ENCODE data around the gene CORO2B.
"Not testable (repeated sequence)": the region's sequence is repeated elsewhere in the genome, so short reads cannot be mapped to it uniquely, and the experiment has no call there.

CORO2B gene

GRCh38 chr15:68678746-68679145, 100.0 kb downstream of the CORO2B start:
- H3K4me3 ChIP-seq (replicated peaks; ENCODE audit: insufficient read depth, low read length): no peak overlapping the region
- no peak for DNase-seq (ENCODE audit: low read depth in 1 of 2, low spot score in 1 of 2)
- TF ChIP-seq REST (IDR thresholded peaks at IDR 0.05; ENCODE audit: insufficient replicate concordance, low read depth) (no peak), GABPA (IDR thresholded peaks at IDR 0.05; ENCODE audit: low read depth) (no peak), CTCF (IDR thresholded peaks at IDR 0.05; ENCODE audit: insufficient read depth, low read length) (no peak), POLR2AphosphoS5 (IDR thresholded peaks at IDR 0.05; ENCODE audit: low read depth) (no peak), SPI1 (IDR thresholded peaks at IDR 0.05; ENCODE audit: borderline replicate concordance, low read depth) (no peak)
- H3K27me3 ChIP-seq (ENCODE audit: insufficient read depth, poor library complexity, severe bottlenecking): no peaks in the 10 kb centered on the region
- H3K27ac ChIP-seq (replicated peaks): no peak overlapping the region

- Histone ChIP-seq H3K4me3 (replicated peaks; ENCODE audit: insufficient read depth, low read length) (no peak overlapping the region), H3K27me3 (ENCODE audit: insufficient read depth, poor library complexity, severe bottlenecking) (no peaks in the 10 kb centered on the region), H3K27ac (replicated peaks) (no peak overlapping the region)
- TF ChIP-seq POLR2AphosphoS5 (IDR thresholded peaks at IDR 0.05; ENCODE audit: low read depth): no peak
- TF ChIP-seq GABPA (IDR thresholded peaks at IDR 0.05; ENCODE audit: low read depth): no peak
- TF ChIP-seq CTCF (IDR thresholded peaks at IDR 0.05; ENCODE audit: insufficient read depth, low read length): no peak
- TF ChIP-seq SPI1 (IDR thresholded peaks at IDR 0.05; ENCODE audit: borderline replicate concordance, low read depth): no peak
- no peak for DNase-seq (ENCODE audit: low read depth in 1 of 2, low spot score in 1 of 2)
Measured at GRCh38 chr15:68679161-68679560, 100.4 kb downstream of the CORO2B start.

GRCh38 chr15:68679961-68680371, 101.2 kb downstream of the CORO2B start:
- Histone ChIP-seq H3K27me3 (ENCODE audit: insufficient read depth, poor library complexity, severe bottlenecking) (no peaks in the 10 kb centered on the region), H3K4me3 (replicated peaks; ENCODE audit: insufficient read depth, low read length) (no peak overlapping the region), H3K27ac (replicated peaks) (no peak overlapping the region)
- TF ChIP-seq POLR2AphosphoS5 (IDR thresholded peaks at IDR 0.05; ENCODE audit: low read depth) (no peak), GABPA (IDR thresholded peaks at IDR 0.05; ENCODE audit: low read depth) (no peak), CTCF (IDR thresholded peaks at IDR 0.05; ENCODE audit: insufficient read depth, low read length) (no peak), REST (IDR thresholded peaks at IDR 0.05; ENCODE audit: insufficient replicate concordance, low read depth) (no peak), SPI1 (IDR thresholded peaks at IDR 0.05; ENCODE audit: borderline replicate concordance, low read depth) (no peak)
- DNase-seq (ENCODE audit: low read depth in 1 of 2, low spot score in 1 of 2): no peak

GRCh38 chr15:68680756-68681155, 102.0 kb downstream of the CORO2B start:
- H3K27ac ChIP-seq (replicated peaks); H3K4me3 ChIP-seq (replicated peaks; ENCODE audit: insufficient read depth, low read length); DNase-seq (ENCODE audit: low read depth in 1 of 2, low spot score in 1 of 2); H3K27me3 ChIP-seq (ENCODE audit: insufficient read depth, poor library complexity, severe bottlenecking): not testable (repeated sequence)
